IMR-90 (cell line): Measurements from ENCODE around the gene TJP1. TPM values are rescaled to one million over a fixed set of nuclear protein-coding genes. Genes with fewer than 3 reads are reported as not detected.
A peak's percentile ranks its signal among the peaks of the same experiment; 100 is the strongest.

ENCODE experiments used
- ATAC-seq: fragments of 200-7000 bp; cut with Tn5 transposase; 2 replicates; pipeline ENCODE4 v1.9.1; 2020; ENCODE audit warnings: low read depth, mild to moderate bottlenecking, moderate library complexity
- BruUV-seq: library from RNA; stranded (reverse); fragments of 400-500 nt; replicated peaks from 2 replicates; lab custom pipeline; 2021; lab: Mats Ljungman, UMichigan
- CTCF ChIA-PET: fragments of 300-600 bp; formaldehyde crosslinking; extraction: SDS; loops from one replicate; lab custom pipeline; 2021; ENCODE audit warnings: antibody characterized with exemption; lab: Yijun Ruan, JAX
- POLR2A ChIA-PET: fragments of 300-600 bp; sonication (Branson Sonifier 250); formaldehyde crosslinking; loops from one replicate; lab custom pipeline; 2022; ENCODE audit warnings: antibody characterized with exemption; ENCODE audit not compliant: unreplicated experiment; lab: Charles Lee
- DNase-seq: peaks from one replicate; pipeline ENCODE4 v3.0.0; 2013
- H2AFZ ChIP-seq: replicated peaks from 2 replicates; pipeline ENCODE3; 2013; ENCODE audit warnings: low read length, mild to moderate bottlenecking; ENCODE audit not compliant: poor library complexity
- H2AK5ac ChIP-seq: 2 replicates; pipeline ENCODE4 v1.6.1; 2013; ENCODE audit warnings: low read depth, low read length, inconsistent platforms
- H2AK9ac ChIP-seq: replicated peaks from 2 replicates; pipeline ENCODE3; 2013; ENCODE audit warnings: mild to moderate bottlenecking, low read depth, low read length, moderate library complexity; ENCODE audit not compliant: poor library complexity
- H2BK120ac ChIP-seq: 2 replicates; pipeline ENCODE4 v1.6.1; 2013; ENCODE audit warnings: low read depth, low read length, inconsistent platforms
- H2BK15ac ChIP-seq: 3 replicates; pipeline ENCODE4 v1.6.1; 2013; ENCODE audit warnings: low read depth, low read length, inconsistent platforms
- H2BK20ac ChIP-seq: 2 replicates; pipeline ENCODE4 v1.6.1; 2013; ENCODE audit warnings: low read depth, mild to moderate bottlenecking, inconsistent platforms, low read length, moderate library complexity
- H2BK5ac ChIP-seq: 2 replicates; pipeline ENCODE4 v1.6.1; 2013; ENCODE audit warnings: mild to moderate bottlenecking, low read depth, low read length, inconsistent platforms; ENCODE audit not compliant: poor library complexity, severe bottlenecking
- H3K14ac ChIP-seq: replicated peaks from 2 replicates; pipeline ENCODE4 v1.6.1; 2013; ENCODE audit warnings: low read depth, low read length, inconsistent platforms
- H3K18ac ChIP-seq: 2 replicates; pipeline ENCODE4 v1.6.1; 2013; ENCODE audit warnings: low read depth, low read length, control low read depth
- H3K23ac ChIP-seq: 2 replicates; pipeline ENCODE4 v1.6.1; 2013; ENCODE audit warnings: low read depth, low read length, inconsistent platforms
- H3K27ac ChIP-seq: 2 replicates; pipeline ENCODE4 v1.5.1; 2013; ENCODE audit warnings: mild to moderate bottlenecking, control low read depth, low read length; ENCODE audit not compliant: insufficient read depth
- H3K27me3 ChIP-seq: 2 replicates; pipeline ENCODE4 v1.6.1; 2013; ENCODE audit warnings: low read length; ENCODE audit not compliant: control insufficient read depth, insufficient read depth
- H3K36me3 ChIP-seq: 2 replicates; pipeline ENCODE4 v1.6.1; 2013; ENCODE audit warnings: low read length, mixed read lengths; ENCODE audit not compliant: control insufficient read depth, insufficient read depth
- H3K4ac ChIP-seq: 2 replicates; pipeline ENCODE4 v1.6.1; 2013; ENCODE audit warnings: low read depth, low read length, inconsistent platforms
- H3K4me1 ChIP-seq: 2 replicates; pipeline ENCODE4 v1.6.1; 2013; ENCODE audit warnings: low read length, mixed read lengths; ENCODE audit not compliant: control insufficient read depth, insufficient read depth
- H3K4me2 ChIP-seq: 2 replicates; pipeline ENCODE4 v1.6.1; 2013; ENCODE audit warnings: low read depth, mild to moderate bottlenecking, control low read depth, low read length, moderate library complexity
- H3K4me3 ChIP-seq: 2 replicates; pipeline ENCODE4 v1.5.1; 2013; ENCODE audit warnings: low read depth, mild to moderate bottlenecking, control low read depth, low read length, moderate library complexity; ENCODE audit not compliant: insufficient read depth
- H3K56ac ChIP-seq: 2 replicates; pipeline ENCODE4 v1.6.1; 2013; ENCODE audit warnings: low read length, inconsistent platforms; ENCODE audit not compliant: insufficient read depth; ENCODE audit errors: extremely low read depth
- H3K79me1 ChIP-seq, 2 experiments: 2 replicates each; pipeline ENCODE4 v1.6.1; 2013; ENCODE audit warnings: low read length in 2 of 2, inconsistent platforms in 1 of 2, low read depth in 1 of 2
- H3K9ac ChIP-seq: 2 replicates; pipeline ENCODE4 v1.6.1; 2013; ENCODE audit warnings: low read depth, low read length, control low read depth
- H3K9me1 ChIP-seq: 2 replicates; pipeline ENCODE4 v1.6.1; 2013; ENCODE audit warnings: low read length, inconsistent platforms; ENCODE audit not compliant: insufficient read depth
- H3K9me3 ChIP-seq: 2 replicates; pipeline ENCODE4 v1.6.1; 2013; ENCODE audit warnings: low read length; ENCODE audit not compliant: control insufficient read depth, insufficient read depth
- H4K20me1 ChIP-seq: 2 replicates; pipeline ENCODE4 v1.6.1; 2013; ENCODE audit warnings: low read length, inconsistent platforms; ENCODE audit not compliant: insufficient read depth
- H4K5ac ChIP-seq: 2 replicates; pipeline ENCODE4 v1.6.1; 2013; ENCODE audit warnings: mild to moderate bottlenecking, low read depth, low read length, control low read depth
- H4K8ac ChIP-seq, 2 experiments: 2 replicates each; pipeline ENCODE4 v1.6.1; 2013; ENCODE audit warnings: low read depth in 2 of 2, low read length in 2 of 2, control low read depth in 1 of 2, inconsistent platforms in 1 of 2
- H4K91ac ChIP-seq: 2 replicates; pipeline ENCODE4 v1.6.1; 2013; ENCODE audit warnings: low read depth, low read length, inconsistent platforms; ENCODE audit not compliant: insufficient read depth
- MAFK ChIP-seq: IDR thresholded peaks from 2 replicates; pipeline ENCODE4 v1.6.1; 2012; ENCODE audit warnings: low read depth, low read length, improper control_type of control experiment
- MXI1 ChIP-seq: IDR thresholded peaks from 2 replicates; pipeline ENCODE4 v1.6.1; 2012; ENCODE audit warnings: low read depth, mild to moderate bottlenecking, low read length, moderate library complexity, borderline replicate concordance
- SMC3 ChIP-seq: fragments of 150-350 bp; IDR thresholded peaks from 2 replicates; pipeline ENCODE4 v1.6.1; 2016; ENCODE audit warnings: low read depth, mild to moderate bottlenecking, antibody characterized with exemption, low read length, moderate library complexity
- dilution Hi-C: fragments of 300-500 bp; cut with HindIII; formaldehyde crosslinking; loops from one replicate; pipeline ENCODE4 v1.14.3; 2018; ENCODE audit warnings: low sequenced_read_pairs; ENCODE audit not compliant: unreplicated experiment
- in situ Hi-C: fragments of 300-500 bp; cut with MboI; formaldehyde crosslinking; loops from 3 replicates; pipeline ENCODE4 v1.14.3; 2019; ENCODE audit warnings: low sequenced_read_pairs, inconsistent platforms, mixed read lengths
- intact Hi-C: fragments of 100-400 bp; cut with micrococcal nuclease; formaldehyde crosslinking; loops from 2 replicates; pipeline ENCODE4 v1.10.0; 2022
- polyA plus RNA-seq, 3 experiments: library from polyadenylated mRNA; depleted of rRNA; stranded (reverse); fragments of >200 nt; gene quantifications; 2 replicates each; pipeline ENCODE4 v1.2.3, GENCODE V29; 2012; ENCODE audit warnings: low replicate concordance in 1 of 3
- total RNA-seq: library from RNA; depleted of rRNA; stranded (reverse); fragments of >200 nt; gene quantifications from 2 replicates; pipeline ENCODE4 v1.2.3, GENCODE V29; 2012

Gene TJP1
- total and polyA plus RNA-seq, 2 of the 4 experiments (the other 2 are of a cell fraction), result 42.2 to 43.4 TPM

- peak; percentile 78; the same call in 1 of the 2 replicates for TF ChIP-seq MXI1
These were observed 7.1 kb downstream of the TJP1 start (continued) for GRCh38 chr15:29815000-29815710.

DNA sequence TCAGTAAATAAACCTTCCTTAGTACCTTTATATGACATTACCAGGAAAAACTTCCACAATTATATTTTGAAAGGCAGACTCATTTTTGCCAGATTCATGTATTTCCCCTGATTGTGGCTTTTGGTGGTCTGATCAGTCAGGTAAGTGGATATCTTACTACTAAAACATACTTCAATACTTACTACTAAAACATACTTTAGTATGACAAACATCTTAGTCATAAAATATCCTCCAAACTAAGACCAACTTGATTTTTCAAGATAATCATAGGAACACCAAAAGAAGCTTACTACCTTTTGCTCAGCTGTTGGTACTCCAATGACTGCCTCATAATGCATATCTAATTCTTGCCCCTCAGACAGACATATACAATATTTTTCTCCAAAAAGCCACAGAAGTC is 9.3 kb downstream of the TJP1 start:
- dilution Hi-C loops (no loop called here), in situ Hi-C loops (loop anchor here (10.0 kb wide), 1 partner anchor 112 kb away; no protein-coding TSS in a partner anchor), intact Hi-C loops (no loop called here)
- H3K9me3 ChIP-seq, result no peaks in the 10 kb centered on the region
- no peak overlapping the region for H3K56ac ChIP-seq
- H3K4me1 ChIP-seq, result peaks cover 6% of the 10 kb centered on the region
- H3K4me3 ChIP-seq, result no peak overlapping the region
- no peak overlapping the region for H2BK120ac ChIP-seq
- H3K9ac ChIP-seq, result no peak overlapping the region
- no peak overlapping the region for H2AK9ac ChIP-seq
- ChIA-PET POLR2A (no interaction called here), CTCF (no interaction called here)
- H4K91ac ChIP-seq, result no peak overlapping the region
- no peak overlapping the region for H4K5ac ChIP-seq
- H3K79me1 ChIP-seq, result peaks cover 14 to 67% of the 10 kb centered on the region in 2 experiments; a peak in 3 of 4 replicates
- no TSS peak for BruUV-seq
- H2BK5ac ChIP-seq, result no peak overlapping the region
- H2AFZ ChIP-seq, result no peak overlapping the region
- H2BK20ac ChIP-seq, result no peak overlapping the region
- peaks cover 80% of the 10 kb centered on the region for H4K20me1 ChIP-seq
- no peak overlapping the region for H3K4ac ChIP-seq
- DNase-seq (peak; percentile 30), ATAC-seq (no peak)
- TF ChIP-seq SMC3 (no peak), MAFK (no peak)
- no peaks in the 10 kb centered on the region for H3K27me3 ChIP-seq
- no peak overlapping the region; the same call in 1 of the 2 replicates for H3K4me2 ChIP-seq
- no peak overlapping the region for H3K23ac ChIP-seq
- H2AK5ac ChIP-seq, result no peak overlapping the region
- no peaks in the 10 kb centered on the region; the same call in 1 of the 2 replicates for H3K9me1 ChIP-seq
- no peak overlapping the region for H3K27ac ChIP-seq
- no peak overlapping the region for H3K18ac ChIP-seq
- H4K8ac ChIP-seq, result no peak overlapping the region
- no peak overlapping the region for H3K14ac ChIP-seq
- H2BK15ac ChIP-seq, result no peak overlapping the region
- H3K36me3 ChIP-seq, result no peaks in the 10 kb centered on the region
